PC-3 (cell line): ENCODE data around the gene CIC. TPM values are rescaled to one million over a fixed set of nuclear protein-coding genes. Genes with fewer than 3 reads are reported as not detected.
"Not testable (repeated sequence)": the region's sequence is repeated elsewhere in the genome, so short reads cannot be mapped to it uniquely, and the experiment has no call there.

Experiments used
- ATAC-seq: fragments of 200-7000 bp; cut with Tn5 transposase; 2 replicates; pipeline ENCODE4 v1.9.1; 2020; ENCODE audit warnings: mild to moderate bottlenecking, moderate library complexity
- BruUV-seq: library from RNA; stranded (reverse); fragments of 400-500 nt; replicated peaks from 2 replicates; lab custom pipeline; 2021; lab: Mats Ljungman, UMichigan
- CTCF ChIA-PET: fragments of 300-600 bp; sonication (Branson Sonifier 250); formaldehyde crosslinking; loops from one replicate; lab custom pipeline; 2022; ENCODE audit warnings: antibody characterized with exemption; lab: Charles Lee
- POLR2A ChIA-PET: fragments of 300-600 bp; sonication (Branson Sonifier 250); formaldehyde crosslinking; loops from one replicate; lab custom pipeline; 2022; ENCODE audit warnings: antibody characterized with exemption; ENCODE audit not compliant: unreplicated experiment; lab: Charles Lee
- DNase-seq: peaks from one replicate; pipeline ENCODE4 v3.0.0-alpha.2; 2015
- H2AFZ ChIP-seq: fragments of 300-600 bp; sonication (generic); 2 replicates; pipeline ENCODE4 v1.6.0; 2016; ENCODE audit warnings: antibody characterized with exemption, low read length
- H3F3A ChIP-seq: fragments of 300-600 bp; sonication (generic); one replicate; pipeline ENCODE4 v1.6.0; 2017; ENCODE audit warnings: antibody characterized with exemption, low read length, control low read depth, mild to moderate bottlenecking; ENCODE audit not compliant: unreplicated experiment
- H3K27ac ChIP-seq: fragments of 300-600 bp; sonication (generic); 2 replicates; pipeline ENCODE4 v1.5.1; 2016; ENCODE audit warnings: mild to moderate bottlenecking, low read length
- H3K27me3 ChIP-seq: fragments of 300-600 bp; sonication (generic); 2 replicates; pipeline ENCODE4 v1.6.1; 2016; ENCODE audit warnings: low read length, mixed read lengths
- H3K36me3 ChIP-seq: fragments of 300-600 bp; sonication (generic); 2 replicates; pipeline ENCODE4 v1.6.1; 2016; ENCODE audit warnings: low read depth, mixed run types, low read length, mixed read lengths
- H3K4me1 ChIP-seq: fragments of 300-600 bp; sonication (generic); 2 replicates; pipeline ENCODE4 v1.5.1; 2016; ENCODE audit warnings: low read length; ENCODE audit not compliant: insufficient read depth
- H3K4me2 ChIP-seq: fragments of 300-600 bp; sonication (generic); 2 replicates; pipeline ENCODE4 v1.6.0; 2016; ENCODE audit warnings: low read length
- H3K4me3 ChIP-seq: fragments of 300-600 bp; sonication (generic); 2 replicates; pipeline ENCODE4 v1.5.1; 2016; ENCODE audit warnings: mild to moderate bottlenecking, low read length, mixed read lengths
- H3K79me2 ChIP-seq: fragments of 300-600 bp; sonication (generic); 2 replicates; pipeline ENCODE4 v1.6.1; 2017; ENCODE audit warnings: low read length, mixed read lengths
- H3K9ac ChIP-seq: fragments of 300-600 bp; sonication (generic); 2 replicates; pipeline ENCODE4 v1.6.0; 2016; ENCODE audit warnings: mild to moderate bottlenecking, low read length
- H3K9me2 ChIP-seq: fragments of 300-600 bp; sonication (generic); replicated peaks from 2 replicates; pipeline ENCODE4 v1.6.1; 2016; ENCODE audit warnings: mixed run types, low read length, mixed read lengths
- H3K9me3 ChIP-seq: fragments of 300-600 bp; sonication (generic); 2 replicates; pipeline ENCODE4 v1.6.1; 2016; ENCODE audit warnings: low read length, mixed read lengths
- H4K20me1 ChIP-seq: fragments of 300-600 bp; sonication (generic); 2 replicates; pipeline ENCODE4 v1.6.1; 2016; ENCODE audit warnings: low read length, mixed read lengths
- CTCF ChIP-seq: fragments of 300-600 bp; sonication (generic); conservative IDR thresholded peaks from 2 replicates; pipeline ENCODE4 v1.5.1; 2017; ENCODE audit warnings: antibody characterized with exemption, low read depth, mild to moderate bottlenecking, low read length
- EZH2 ChIP-seq: fragments of 300-600 bp; sonication (generic); IDR thresholded peaks from one replicate; pipeline ENCODE4 v1.6.1; 2017; ENCODE audit warnings: antibody characterized with exemption, mild to moderate bottlenecking, low read length; ENCODE audit not compliant: unreplicated experiment
- EZH2phosphoT487 ChIP-seq: fragments of 300-600 bp; sonication (generic); IDR thresholded peaks from 2 replicates; pipeline ENCODE4 v1.6.1; 2018; ENCODE audit warnings: mild to moderate bottlenecking, antibody characterized with exemption, low read length, borderline replicate concordance
- intact Hi-C: fragments of 100-400 bp; cut with micrococcal nuclease; formaldehyde crosslinking; loops from 2 replicates; pipeline ENCODE4 v1.9.0; 2023
- total RNA-seq: library from RNA; depleted of rRNA; stranded (reverse); fragments of >200 nt; gene quantifications from 2 replicates; pipeline ENCODE4 v1.2.3, GENCODE V29; 2014

The CIC gene
- total RNA-seq, 1 experiment from 2014 or later, result 9.8 TPM

DNA sequence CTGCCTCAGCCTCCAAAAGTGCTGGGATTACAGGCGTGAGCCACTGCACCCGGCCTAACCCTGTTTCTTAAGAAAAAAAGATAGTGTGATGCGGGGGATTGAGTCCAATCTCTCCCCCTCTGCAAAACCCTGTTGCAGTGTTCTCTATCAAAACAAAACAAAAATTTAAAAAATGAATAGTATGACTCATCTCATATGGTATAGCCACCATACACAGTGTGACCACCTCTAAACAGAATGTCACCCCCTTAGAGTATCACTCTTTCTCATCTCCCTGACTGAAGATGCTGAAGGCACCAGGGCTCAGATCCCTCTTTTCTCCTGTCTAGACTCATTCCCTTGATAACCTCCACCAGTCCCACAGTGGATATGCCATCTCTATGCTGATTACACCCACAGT is 7.3 kb upstream of the CIC start:
- POLR2A ChIA-PET, result interaction anchor here (0.8 kb wide), 1 partner anchor 9 kb away, joined by 7 read pairs; no protein-coding TSS in a partner anchor
- TF ChIP-seq EZH2phosphoT487 (no peak), EZH2 (no peak), CTCF (no peak)
- no peak for ATAC-seq

GRCh38 chr19:42266105-42266504 is 2.9 kb upstream of the CIC start:
- peaks cover 16% of the 10 kb centered on the region for H3K79me2 ChIP-seq
- H2AFZ ChIP-seq, H3K27me3 ChIP-seq, H3K9me3 ChIP-seq, H3K9me2 ChIP-seq, ATAC-seq, H3K36me3 ChIP-seq, BruUV-seq, H4K20me1 ChIP-seq, H3K27ac ChIP-seq, H3K4me3 ChIP-seq, DNase-seq, H3K9ac ChIP-seq, CTCF ChIA-PET, H3F3A ChIP-seq, intact Hi-C loops, POLR2A ChIA-PET, H3K4me2 ChIP-seq: not testable (repeated sequence)
- peaks cover 19% of the 10 kb centered on the region for H3K4me1 ChIP-seq

More for the DNA sequence above, 7.3 kb upstream of the CIC start:
- Histone ChIP-seq H3K4me2 (no peak overlapping the region), H4K20me1 (no peaks in the 10 kb centered on the region), H3K36me3 (no peaks in the 10 kb centered on the region), H2AFZ (no peak overlapping the region), H3K79me2 (no peaks in the 10 kb centered on the region), H3K27me3 (no peaks in the 10 kb centered on the region), H3K27ac (no peak overlapping the region), H3K9ac (no peak overlapping the region), H3K4me1 (no peaks in the 10 kb centered on the region), H3F3A (no peaks in the 10 kb centered on the region), H3K9me3 (no peaks in the 10 kb centered on the region), H3K4me3 (no peak overlapping the region), H3K9me2 (no peaks in the 10 kb centered on the region)
- CTCF ChIA-PET, result no interaction called here
- intact Hi-C loops, result no loop called here
- no peak for DNase-seq
- BruUV-seq, result no TSS peak

- H3K27me3 ChIP-seq, H3K9ac ChIP-seq, H3K36me3 ChIP-seq, H3F3A ChIP-seq, BruUV-seq, intact Hi-C loops, H3K27ac ChIP-seq, H3K9me3 ChIP-seq, H4K20me1 ChIP-seq, DNase-seq, POLR2A ChIA-PET, ATAC-seq, H3K9me2 ChIP-seq: not testable (repeated sequence)
- Histone ChIP-seq H2AFZ (peak overlapping the region; percentile 96; the same call in 1 of the 2 replicates), H3K4me2 (peak overlapping the region; percentile 99), H3K79me2 (peaks cover 26% of the 10 kb centered on the region), H3K4me3 (peak overlapping the region; percentile 80; the same call in 1 of the 2 replicates), H3K4me1 (peaks cover 22% of the 10 kb centered on the region)
- CTCF ChIA-PET, result interaction anchor here (0.6 kb wide), 1 partner anchor 79 kb away, joined by 17 read pairs; no protein-coding TSS in a partner anchor
These were observed 2.0 kb upstream of the CIC start for GRCh38 chr19:42266928-42267603.
